K562 (cell line): Measurements from ENCODE around the gene CFL1. TPM values are rescaled to one million over a fixed set of nuclear protein-coding genes. Genes with fewer than 3 reads are reported as not detected.
A peak's percentile ranks its signal among the peaks of the same experiment; 100 is the strongest.

Experiments used
- ATF4 ChIP-seq: fragments of 450-650 bp; formaldehyde crosslinking; IDR thresholded peaks from 2 replicates; pipeline ENCODE4 v1.4.0; 2022; ENCODE audit warnings: mild to moderate bottlenecking, moderate library complexity
- FOXM1 ChIP-seq, 2 experiments: fragments of 450-650 bp in 1 of 2; sonication (generic) in 1 of 2; formaldehyde crosslinking in 1 of 2; IDR thresholded peaks; 2 replicates each; pipeline versions ENCODE4 v1.6.1 to v1.9.0; 2017 to 2022; ENCODE audit warnings: low read depth in 2 of 2, mild to moderate bottlenecking in 2 of 2, missing genetic modification reagents in 1 of 2, moderate library complexity in 1 of 2
- IRF1 ChIP-seq: sonication (generic); formaldehyde crosslinking; IDR thresholded peaks from 2 replicates; pipeline ENCODE4 v1.8.0; 2022; ENCODE audit warnings: missing genetic modification reagents, mild to moderate bottlenecking, borderline replicate concordance
- KDM5B ChIP-seq: fragments of 200-600 bp; sonication (generic); IDR thresholded peaks from 2 replicates; pipeline ENCODE4 v1.6.1; 2012; ENCODE audit warnings: low read depth, mild to moderate bottlenecking, moderate library complexity, low read length, control low read depth, inconsistent platforms; ENCODE audit not compliant: insufficient replicate concordance
- NCOA1 ChIP-seq: fragments of 450-650 bp; IDR thresholded peaks from 2 replicates; pipeline ENCODE4 v1.6.1; 2016; ENCODE audit warnings: low read depth
- PML ChIP-seq: IDR thresholded peaks from 2 replicates; pipeline ENCODE4 v1.6.1; 2012; ENCODE audit warnings: low read length, inconsistent platforms
- PYGO2 ChIP-seq: fragments of 450-650 bp; IDR thresholded peaks from 2 replicates; pipeline ENCODE4 v1.6.1; 2016; ENCODE audit warnings: mild to moderate bottlenecking, missing genetic modification characterization, moderate library complexity, missing compliant biosample characterization
- UBTF ChIP-seq, 2 experiments: IDR thresholded peaks; 2 replicates each; pipeline ENCODE4 v1.6.1; 2012; ENCODE audit warnings: improper control_type of control experiment in 2 of 2, low read depth in 2 of 2, low read length in 2 of 2, borderline replicate concordance in 1 of 2
- ZBTB1 ChIP-seq: sonication (generic); formaldehyde crosslinking; IDR thresholded peaks from 2 replicates; pipeline ENCODE4 v1.8.1; 2023; ENCODE audit warnings: missing genetic modification reagents, low read depth, mild to moderate bottlenecking, borderline replicate concordance
- ZBTB33 ChIP-seq: sonication (generic); formaldehyde crosslinking; IDR thresholded peaks from 2 replicates; pipeline ENCODE4 v1.8.1; 2023; ENCODE audit warnings: mild to moderate bottlenecking, missing genetic modification reagents
- ZNF133 ChIP-seq: fragments of 250-450 bp; sonication (Bioruptor Pico); IDR thresholded peaks from 2 replicates; pipeline ENCODE4 v1.4.0; 2020; ENCODE audit warnings: mild to moderate bottlenecking
- ZNF165 ChIP-seq: fragments of 250-450 bp; sonication (Bioruptor Pico); IDR thresholded peaks from 2 replicates; pipeline ENCODE4 v1.4.0; 2020; ENCODE audit warnings: borderline replicate concordance
- polyA plus RNA-seq, 8 experiments: library from polyadenylated mRNA; depleted of rRNA in 4 of 8; stranded (reverse) in 5 of 8; unstranded in 3 of 8; fragments of >200 nt; fragmentation: Nextera tagmentation in 2 of 8; fragmentation: Illumina TruSeq in 1 of 8; extraction: Ambion mirVana in 2 of 8; extraction: Trizol in 1 of 8; gene quantifications; 2 replicates each; pipeline versions ENCODE4 v1.2.1 to v1.2.3, GENCODE V29; 2011 to 2014; ENCODE audit warnings: inconsistent platforms in 1 of 8, missing spikeins in 1 of 8
- total RNA-seq, 7 experiments: library from RNA; depleted of rRNA in 6 of 7; stranded (reverse); fragments of >200 nt in 6 of 7; fragmentation: Illumina TruSeq in 2 of 7; extraction: Trizol in 2 of 7; gene quantifications; 2 replicates each; pipeline versions ENCODE4 v1.2.1 to v1.2.3, GENCODE V29; 2011 to 2021; ENCODE audit warnings: low replicate concordance in 1 of 7

CFL1 gene
- total and polyA plus RNA-seq, 9 of the 15 experiments (the other 6 are each of a cell fraction or from before 2014, with no cell fraction given), result 105 to 1,101 (median 859) TPM

GRCh38 chr11:65891219-65892136 is 33.5 kb upstream of the CFL1 start (continued):
- no peak for TF ChIP-seq UBTF (IDR thresholded peaks at IDR 0.05; ENCODE audit: borderline replicate concordance in 1 of 2, low read depth in 2 of 2, low read length in 2 of 2)
- 0 out of 2 replicates have a peak, but pooled peaks have one; percentile 17 for TF ChIP-seq NCOA1
- TF ChIP-seq ZNF133 (CRISPR knock-in tag), result no peak
- TF ChIP-seq ATF4, result no peak
- TF ChIP-seq ZBTB33 (CRISPR knock-in tag), result 0 out of 2 replicates have a peak, but pooled peaks have one; percentile 30
- TF ChIP-seq ZNF165 (CRISPR knock-in tag), result no peak
- TF ChIP-seq FOXM1 (IDR thresholded peaks at IDR 0.05; ENCODE audit: low read depth), result no peak
- no peak; the same call in 1 of the 2 replicates for TF ChIP-seq FOXM1 (CRISPR knock-in tag; IDR thresholded peaks at IDR 0.05; ENCODE audit: low read depth)
- TF ChIP-seq PYGO2 (tag), result no peak
- no peak for TF ChIP-seq KDM5B
- no peak for TF ChIP-seq IRF1
- TF ChIP-seq ZBTB1 (CRISPR knock-in tag), result no peak
- no peak; the same call in none of the 2 replicates for TF ChIP-seq PML
